ENCODE measurements around the gene SYMPK.

DNA sequence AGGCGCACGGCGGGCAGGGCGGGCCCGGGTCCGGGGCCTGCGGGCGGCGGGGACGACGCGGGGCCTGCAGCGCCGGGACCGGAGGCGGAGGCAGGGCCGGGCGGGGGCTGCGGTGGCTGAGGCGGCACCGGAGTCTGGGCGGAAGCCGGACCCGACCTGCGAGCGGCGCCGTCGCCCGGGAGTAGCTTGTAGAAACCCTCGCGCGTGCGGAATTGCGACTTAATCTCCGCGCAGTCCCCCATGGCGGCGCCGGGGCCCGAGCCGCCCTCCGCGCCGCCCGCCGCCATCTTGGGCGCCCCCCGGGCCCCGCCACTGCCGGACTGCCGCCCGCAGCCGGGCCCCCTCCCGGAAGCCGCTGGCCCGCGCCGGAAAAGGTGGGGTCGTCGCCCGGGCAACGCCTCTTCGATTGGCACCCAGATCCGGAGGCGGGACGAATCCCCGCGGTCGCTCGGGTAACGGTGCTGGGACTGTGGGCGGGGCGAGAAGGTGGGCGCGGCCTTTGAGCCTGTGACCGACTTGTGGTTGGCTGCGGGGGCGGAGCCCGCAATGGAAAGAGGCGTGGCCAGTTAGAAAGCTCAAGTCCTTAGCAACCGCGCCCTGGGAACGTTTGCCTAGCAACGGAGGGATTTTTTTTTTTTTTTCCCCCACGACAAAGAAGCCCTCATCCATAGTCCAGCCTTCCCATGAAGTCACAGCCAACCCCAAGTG lies 70.3 kb downstream of the SYMPK start, which contains the start of gene DMWD:
- TF ChIP-seq, protein P1, sequence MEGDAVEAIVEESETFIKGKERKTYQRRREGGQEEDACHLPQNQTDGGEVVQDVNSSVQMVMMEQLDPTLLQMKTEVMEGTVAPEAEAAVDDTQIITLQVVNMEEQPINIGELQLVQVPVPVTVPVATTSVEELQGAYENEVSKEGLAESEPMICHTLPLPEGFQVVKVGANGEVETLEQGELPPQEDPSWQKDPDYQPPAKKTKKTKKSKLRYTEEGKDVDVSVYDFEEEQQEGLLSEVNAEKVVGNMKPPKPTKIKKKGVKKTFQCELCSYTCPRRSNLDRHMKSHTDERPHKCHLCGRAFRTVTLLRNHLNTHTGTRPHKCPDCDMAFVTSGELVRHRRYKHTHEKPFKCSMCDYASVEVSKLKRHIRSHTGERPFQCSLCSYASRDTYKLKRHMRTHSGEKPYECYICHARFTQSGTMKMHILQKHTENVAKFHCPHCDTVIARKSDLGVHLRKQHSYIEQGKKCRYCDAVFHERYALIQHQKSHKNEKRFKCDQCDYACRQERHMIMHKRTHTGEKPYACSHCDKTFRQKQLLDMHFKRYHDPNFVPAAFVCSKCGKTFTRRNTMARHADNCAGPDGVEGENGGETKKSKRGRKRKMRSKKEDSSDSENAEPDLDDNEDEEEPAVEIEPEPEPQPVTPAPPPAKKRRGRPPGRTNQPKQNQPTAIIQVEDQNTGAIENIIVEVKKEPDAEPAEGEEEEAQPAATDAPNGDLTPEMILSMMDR (IDR thresholded peaks at IDR 0.05; ENCODE audit: insufficient read depth, low read length) = no peak
- TF ChIP-seq POLR2AphosphoS5 (IDR thresholded peaks at IDR 0.05; ENCODE audit: low read depth) (no peak), GABPA (IDR thresholded peaks at IDR 0.05; ENCODE audit: low read depth) (peak; percentile 67), SPI1 (IDR thresholded peaks at IDR 0.05; ENCODE audit: borderline replicate concordance, low read depth) (no peak)
- TF ChIP-seq, protein P2, sequence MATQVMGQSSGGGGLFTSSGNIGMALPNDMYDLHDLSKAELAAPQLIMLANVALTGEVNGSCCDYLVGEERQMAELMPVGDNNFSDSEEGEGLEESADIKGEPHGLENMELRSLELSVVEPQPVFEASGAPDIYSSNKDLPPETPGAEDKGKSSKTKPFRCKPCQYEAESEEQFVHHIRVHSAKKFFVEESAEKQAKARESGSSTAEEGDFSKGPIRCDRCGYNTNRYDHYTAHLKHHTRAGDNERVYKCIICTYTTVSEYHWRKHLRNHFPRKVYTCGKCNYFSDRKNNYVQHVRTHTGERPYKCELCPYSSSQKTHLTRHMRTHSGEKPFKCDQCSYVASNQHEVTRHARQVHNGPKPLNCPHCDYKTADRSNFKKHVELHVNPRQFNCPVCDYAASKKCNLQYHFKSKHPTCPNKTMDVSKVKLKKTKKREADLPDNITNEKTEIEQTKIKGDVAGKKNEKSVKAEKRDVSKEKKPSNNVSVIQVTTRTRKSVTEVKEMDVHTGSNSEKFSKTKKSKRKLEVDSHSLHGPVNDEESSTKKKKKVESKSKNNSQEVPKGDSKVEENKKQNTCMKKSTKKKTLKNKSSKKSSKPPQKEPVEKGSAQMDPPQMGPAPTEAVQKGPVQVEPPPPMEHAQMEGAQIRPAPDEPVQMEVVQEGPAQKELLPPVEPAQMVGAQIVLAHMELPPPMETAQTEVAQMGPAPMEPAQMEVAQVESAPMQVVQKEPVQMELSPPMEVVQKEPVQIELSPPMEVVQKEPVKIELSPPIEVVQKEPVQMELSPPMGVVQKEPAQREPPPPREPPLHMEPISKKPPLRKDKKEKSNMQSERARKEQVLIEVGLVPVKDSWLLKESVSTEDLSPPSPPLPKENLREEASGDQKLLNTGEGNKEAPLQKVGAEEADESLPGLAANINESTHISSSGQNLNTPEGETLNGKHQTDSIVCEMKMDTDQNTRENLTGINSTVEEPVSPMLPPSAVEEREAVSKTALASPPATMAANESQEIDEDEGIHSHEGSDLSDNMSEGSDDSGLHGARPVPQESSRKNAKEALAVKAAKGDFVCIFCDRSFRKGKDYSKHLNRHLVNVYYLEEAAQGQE (IDR thresholded peaks at IDR 0.05; ENCODE audit: insufficient replicate concordance, low read depth) = no peak

All from HL-60 (cell line).